HepG2 (cell line): ENCODE data around the gene CD6. TPM values are rescaled to one million over a fixed set of nuclear protein-coding genes. Genes with fewer than 3 reads are reported as not detected.
A peak's percentile ranks its signal among the peaks of the same experiment; 100 is the strongest.

ENCODE experiments used
- ATRX ChIP-seq: sonication (generic); formaldehyde crosslinking; IDR thresholded peaks from 2 replicates; pipeline ENCODE4 v1.4.0; 2020; ENCODE audit warnings: missing genetic modification reagents, borderline replicate concordance
- DNMT1 ChIP-seq: sonication (generic); formaldehyde crosslinking; IDR thresholded peaks from 2 replicates; pipeline ENCODE4 v1.5.1; 2020; ENCODE audit warnings: mild to moderate bottlenecking, missing genetic modification reagents
- DR1 ChIP-seq: sonication (generic); formaldehyde crosslinking; IDR thresholded peaks from 2 replicates; pipeline ENCODE4 v1.8.0; 2021; ENCODE audit warnings: mild to moderate bottlenecking, missing genetic modification reagents, inconsistent platforms
- LCORL ChIP-seq, 2 experiments: fragments of 450-650 bp in 1 of 2; sonication (generic) in 1 of 2; formaldehyde crosslinking in 1 of 2; IDR thresholded peaks; 2 replicates each; pipeline versions ENCODE4 v1.5.0 to v1.6.1; 2017 to 2020; ENCODE audit warnings: antibody characterized with exemption in 1 of 2, missing genetic modification reagents in 1 of 2
- NFYC ChIP-seq: IDR thresholded peaks from 2 replicates; pipeline ENCODE4 v1.6.1; 2016; ENCODE audit warnings: missing genetic modification reagents, missing compliant biosample characterization
- ZNF460 ChIP-seq: sonication (generic); formaldehyde crosslinking; IDR thresholded peaks from 2 replicates; pipeline ENCODE4 v1.5.1; 2020; ENCODE audit warnings: missing genetic modification reagents, mild to moderate bottlenecking, borderline replicate concordance
- ZNF570 ChIP-seq: sonication (generic); formaldehyde crosslinking; IDR thresholded peaks from 2 replicates; pipeline ENCODE4 v1.4.0; 2020; ENCODE audit warnings: mild to moderate bottlenecking, missing genetic modification reagents, borderline replicate concordance
- ZNF720 ChIP-seq: sonication (generic); formaldehyde crosslinking; IDR thresholded peaks from 2 replicates; pipeline ENCODE4 v1.4.0; 2020; ENCODE audit warnings: missing genetic modification reagents
- ZSCAN9 ChIP-seq: IDR thresholded peaks from 2 replicates; pipeline ENCODE4 v1.6.1; 2016; ENCODE audit warnings: borderline replicate concordance
- polyA plus RNA-seq, 8 experiments: library from polyadenylated mRNA; depleted of rRNA in 3 of 8; stranded (reverse) in 7 of 8; unstranded in 1 of 8; fragments of >200 nt; fragmentation: Illumina TruSeq in 4 of 8; extraction: Trizol in 4 of 8; gene quantifications; 2 replicates each; pipeline versions ENCODE4 v1.2.1 to v1.2.3, GENCODE V29; 2011 to 2016; ENCODE audit warnings: low read depth in 4 of 8, missing spikeins in 1 of 8, mixed read lengths in 1 of 8; ENCODE audit not compliant: insufficient read depth in 1 of 8
- total RNA-seq, 5 experiments: library from RNA; depleted of rRNA; stranded (reverse); fragments of >200 nt; fragmentation: Illumina TruSeq; extraction: Trizol; gene quantifications; 2 replicates each; pipeline ENCODE4 v1.2.3, GENCODE V29; 2016; ENCODE audit warnings: low read depth in 1 of 5
- TF ChIP-seq, protein P1 (sequence below): sonication (generic); formaldehyde crosslinking; IDR thresholded peaks from 2 replicates; pipeline ENCODE4 v1.5.0; 2020; ENCODE audit warnings: mild to moderate bottlenecking, missing genetic modification reagents, borderline replicate concordance
- TF ChIP-seq, protein P2 (sequence below): sonication (generic); formaldehyde crosslinking; IDR thresholded peaks from 2 replicates; pipeline ENCODE4 v1.8.1; 2022; ENCODE audit warnings: low read depth, mild to moderate bottlenecking, missing genetic modification reagents
- TF ChIP-seq, protein P3 (sequence below): sonication (generic); formaldehyde crosslinking; IDR thresholded peaks from 2 replicates; pipeline ENCODE4 v1.8.1; 2023; ENCODE audit warnings: missing genetic modification reagents, inconsistent platforms, borderline replicate concordance
- TF ChIP-seq, protein P4 (sequence below): sonication (generic); formaldehyde crosslinking; IDR thresholded peaks from 2 replicates; pipeline ENCODE4 v1.4.0; 2020; ENCODE audit warnings: missing genetic modification reagents, mild to moderate bottlenecking, borderline replicate concordance
- TF ChIP-seq, protein P5 (sequence below): sonication (generic); formaldehyde crosslinking; IDR thresholded peaks from 2 replicates; pipeline ENCODE4 v1.4.0; 2020; ENCODE audit warnings: missing genetic modification reagents

Gene CD6
- total and polyA plus RNA-seq, 2 of the 13 experiments (the other 11 are each of a cell fraction or from before 2014, with no cell fraction given): not detected

- TF ChIP-seq, protein P1, sequence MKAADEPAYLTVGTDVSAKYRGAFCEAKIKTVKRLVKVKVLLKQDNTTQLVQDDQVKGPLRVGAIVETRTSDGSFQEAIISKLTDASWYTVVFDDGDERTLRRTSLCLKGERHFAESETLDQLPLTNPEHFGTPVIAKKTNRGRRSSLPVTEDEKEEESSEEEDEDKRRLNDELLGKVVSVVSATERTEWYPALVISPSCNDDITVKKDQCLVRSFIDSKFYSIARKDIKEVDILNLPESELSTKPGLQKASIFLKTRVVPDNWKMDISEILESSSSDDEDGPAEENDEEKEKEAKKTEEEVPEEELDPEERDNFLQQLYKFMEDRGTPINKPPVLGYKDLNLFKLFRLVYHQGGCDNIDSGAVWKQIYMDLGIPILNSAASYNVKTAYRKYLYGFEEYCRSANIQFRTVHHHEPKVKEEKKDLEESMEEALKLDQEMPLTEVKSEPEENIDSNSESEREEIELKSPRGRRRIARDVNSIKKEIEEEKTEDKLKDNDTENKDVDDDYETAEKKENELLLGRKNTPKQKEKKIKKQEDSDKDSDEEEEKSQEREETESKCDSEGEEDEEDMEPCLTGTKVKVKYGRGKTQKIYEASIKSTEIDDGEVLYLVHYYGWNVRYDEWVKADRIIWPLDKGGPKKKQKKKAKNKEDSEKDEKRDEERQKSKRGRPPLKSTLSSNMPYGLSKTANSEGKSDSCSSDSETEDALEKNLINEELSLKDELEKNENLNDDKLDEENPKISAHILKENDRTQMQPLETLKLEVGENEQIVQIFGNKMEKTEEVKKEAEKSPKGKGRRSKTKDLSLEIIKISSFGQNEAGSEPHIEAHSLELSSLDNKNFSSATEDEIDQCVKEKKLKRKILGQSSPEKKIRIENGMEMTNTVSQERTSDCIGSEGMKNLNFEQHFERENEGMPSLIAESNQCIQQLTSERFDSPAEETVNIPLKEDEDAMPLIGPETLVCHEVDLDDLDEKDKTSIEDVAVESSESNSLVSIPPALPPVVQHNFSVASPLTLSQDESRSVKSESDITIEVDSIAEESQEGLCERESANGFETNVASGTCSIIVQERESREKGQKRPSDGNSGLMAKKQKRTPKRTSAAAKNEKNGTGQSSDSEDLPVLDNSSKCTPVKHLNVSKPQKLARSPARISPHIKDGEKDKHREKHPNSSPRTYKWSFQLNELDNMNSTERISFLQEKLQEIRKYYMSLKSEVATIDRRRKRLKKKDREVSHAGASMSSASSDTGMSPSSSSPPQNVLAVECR (CRISPR knock-in tag): peak; percentile 57; the same call in 1 of the 2 replicates
- TF ChIP-seq ZNF460 (no peak), ATRX (CRISPR knock-in tag) (no peak), LCORL (IDR thresholded peaks at IDR 0.05) (no peak), LCORL (CRISPR knock-in tag; IDR thresholded peaks at IDR 0.05) (no peak), NFYC (CRISPR knock-in tag) (no peak), DNMT1 (no peak), DR1 (CRISPR knock-in tag) (no peak; the same call in 1 of the 2 replicates), ZNF720 (CRISPR knock-in tag) (no peak), ZNF570 (CRISPR knock-in tag) (no peak), ZSCAN9 (CRISPR knock-in tag) (no peak)
- TF ChIP-seq, protein P2, sequence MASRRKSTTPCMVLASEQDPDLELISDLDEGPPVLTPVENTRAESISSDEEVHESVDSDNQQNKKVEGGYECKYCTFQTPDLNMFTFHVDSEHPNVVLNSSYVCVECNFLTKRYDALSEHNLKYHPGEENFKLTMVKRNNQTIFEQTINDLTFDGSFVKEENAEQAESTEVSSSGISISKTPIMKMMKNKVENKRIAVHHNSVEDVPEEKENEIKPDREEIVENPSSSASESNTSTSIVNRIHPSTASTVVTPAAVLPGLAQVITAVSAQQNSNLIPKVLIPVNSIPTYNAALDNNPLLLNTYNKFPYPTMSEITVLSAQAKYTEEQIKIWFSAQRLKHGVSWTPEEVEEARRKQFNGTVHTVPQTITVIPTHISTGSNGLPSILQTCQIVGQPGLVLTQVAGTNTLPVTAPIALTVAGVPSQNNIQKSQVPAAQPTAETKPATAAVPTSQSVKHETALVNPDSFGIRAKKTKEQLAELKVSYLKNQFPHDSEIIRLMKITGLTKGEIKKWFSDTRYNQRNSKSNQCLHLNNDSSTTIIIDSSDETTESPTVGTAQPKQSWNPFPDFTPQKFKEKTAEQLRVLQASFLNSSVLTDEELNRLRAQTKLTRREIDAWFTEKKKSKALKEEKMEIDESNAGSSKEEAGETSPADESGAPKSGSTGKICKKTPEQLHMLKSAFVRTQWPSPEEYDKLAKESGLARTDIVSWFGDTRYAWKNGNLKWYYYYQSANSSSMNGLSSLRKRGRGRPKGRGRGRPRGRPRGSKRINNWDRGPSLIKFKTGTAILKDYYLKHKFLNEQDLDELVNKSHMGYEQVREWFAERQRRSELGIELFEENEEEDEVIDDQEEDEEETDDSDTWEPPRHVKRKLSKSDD (CRISPR knock-in tag): no peak
- TF ChIP-seq, protein P3, sequence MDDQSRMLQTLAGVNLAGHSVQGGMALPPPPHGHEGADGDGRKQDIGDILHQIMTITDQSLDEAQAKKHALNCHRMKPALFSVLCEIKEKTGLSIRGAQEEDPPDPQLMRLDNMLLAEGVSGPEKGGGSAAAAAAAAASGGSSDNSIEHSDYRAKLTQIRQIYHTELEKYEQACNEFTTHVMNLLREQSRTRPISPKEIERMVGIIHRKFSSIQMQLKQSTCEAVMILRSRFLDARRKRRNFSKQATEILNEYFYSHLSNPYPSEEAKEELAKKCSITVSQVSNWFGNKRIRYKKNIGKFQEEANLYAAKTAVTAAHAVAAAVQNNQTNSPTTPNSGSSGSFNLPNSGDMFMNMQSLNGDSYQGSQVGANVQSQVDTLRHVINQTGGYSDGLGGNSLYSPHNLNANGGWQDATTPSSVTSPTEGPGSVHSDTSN (CRISPR knock-in tag): no peak
- TF ChIP-seq, protein P4, sequence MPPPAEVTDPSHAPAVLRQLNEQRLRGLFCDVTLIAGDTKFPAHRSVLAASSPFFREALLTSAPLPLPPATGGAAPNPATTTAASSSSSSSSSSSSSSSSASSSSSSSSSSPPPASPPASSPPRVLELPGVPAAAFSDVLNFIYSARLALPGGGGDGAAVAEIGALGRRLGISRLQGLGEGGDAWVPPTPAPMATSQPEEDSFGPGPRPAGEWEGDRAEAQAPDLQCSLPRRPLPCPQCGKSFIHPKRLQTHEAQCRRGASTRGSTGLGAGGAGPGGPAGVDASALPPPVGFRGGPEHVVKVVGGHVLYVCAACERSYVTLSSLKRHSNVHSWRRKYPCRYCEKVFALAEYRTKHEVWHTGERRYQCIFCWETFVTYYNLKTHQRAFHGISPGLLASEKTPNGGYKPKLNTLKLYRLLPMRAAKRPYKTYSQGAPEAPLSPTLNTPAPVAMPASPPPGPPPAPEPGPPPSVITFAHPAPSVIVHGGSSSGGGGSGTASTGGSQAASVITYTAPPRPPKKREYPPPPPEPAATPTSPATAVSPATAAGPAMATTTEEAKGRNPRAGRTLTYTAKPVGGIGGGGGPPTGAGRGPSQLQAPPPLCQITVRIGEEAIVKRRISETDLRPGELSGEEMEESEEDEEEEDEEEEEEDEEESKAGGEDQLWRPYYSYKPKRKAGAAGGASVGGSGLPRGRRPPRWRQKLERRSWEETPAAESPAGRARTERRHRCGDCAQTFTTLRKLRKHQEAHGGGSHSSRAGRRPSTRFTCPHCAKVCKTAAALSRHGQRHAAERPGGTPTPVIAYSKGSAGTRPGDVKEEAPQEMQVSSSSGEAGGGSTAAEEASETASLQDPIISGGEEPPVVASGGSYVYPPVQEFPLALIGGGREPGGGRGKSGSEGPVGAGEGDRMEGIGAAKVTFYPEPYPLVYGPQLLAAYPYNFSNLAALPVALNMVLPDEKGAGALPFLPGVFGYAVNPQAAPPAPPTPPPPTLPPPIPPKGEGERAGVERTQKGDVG: no peak
- TF ChIP-seq, protein P5, sequence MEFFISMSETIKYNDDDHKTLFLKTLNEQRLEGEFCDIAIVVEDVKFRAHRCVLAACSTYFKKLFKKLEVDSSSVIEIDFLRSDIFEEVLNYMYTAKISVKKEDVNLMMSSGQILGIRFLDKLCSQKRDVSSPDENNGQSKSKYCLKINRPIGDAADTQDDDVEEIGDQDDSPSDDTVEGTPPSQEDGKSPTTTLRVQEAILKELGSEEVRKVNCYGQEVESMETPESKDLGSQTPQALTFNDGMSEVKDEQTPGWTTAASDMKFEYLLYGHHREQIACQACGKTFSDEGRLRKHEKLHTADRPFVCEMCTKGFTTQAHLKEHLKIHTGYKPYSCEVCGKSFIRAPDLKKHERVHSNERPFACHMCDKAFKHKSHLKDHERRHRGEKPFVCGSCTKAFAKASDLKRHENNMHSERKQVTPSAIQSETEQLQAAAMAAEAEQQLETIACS (CRISPR knock-in tag): no peak
Observed at GRCh38 chr11:60924110-60924905, 47.2 kb upstream of the CD6 start, which contains the start of gene TMEM132A (continued).
